Measurements from ENCODE around the gene KATNAL1.

Gene KATNAL1

GRCh38 chr13:30332456-30333143 lies 25.2 kb upstream of the KATNAL1 start:
- no peak for FAIRE-seq

DNA sequence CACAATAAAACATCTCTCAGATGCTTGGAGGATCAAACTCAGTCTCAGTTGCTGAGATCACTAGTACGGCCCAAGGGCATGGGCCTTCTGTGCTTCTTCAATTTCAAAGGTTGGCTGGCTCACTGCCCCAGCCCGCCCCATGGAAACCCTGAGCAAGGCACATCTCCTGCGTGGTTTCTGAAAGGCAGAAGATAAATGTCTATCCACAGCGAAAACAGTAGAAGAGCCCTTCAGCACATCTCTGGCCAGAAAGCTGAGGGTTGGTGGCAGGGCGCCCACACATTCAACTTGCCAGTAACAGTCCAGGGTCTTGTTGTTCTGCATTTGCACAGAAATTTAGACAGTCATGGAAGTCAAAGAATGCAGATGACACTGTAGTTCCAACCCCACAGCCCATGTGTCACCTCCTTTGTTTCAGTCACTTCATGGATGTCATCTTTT lies 24.0 kb upstream of the KATNAL1 start:
- FAIRE-seq: no peak

- FAIRE-seq: no peak
These were observed 21.7 kb upstream of the KATNAL1 start for GRCh38 chr13:30329009-30329585.

DNA sequence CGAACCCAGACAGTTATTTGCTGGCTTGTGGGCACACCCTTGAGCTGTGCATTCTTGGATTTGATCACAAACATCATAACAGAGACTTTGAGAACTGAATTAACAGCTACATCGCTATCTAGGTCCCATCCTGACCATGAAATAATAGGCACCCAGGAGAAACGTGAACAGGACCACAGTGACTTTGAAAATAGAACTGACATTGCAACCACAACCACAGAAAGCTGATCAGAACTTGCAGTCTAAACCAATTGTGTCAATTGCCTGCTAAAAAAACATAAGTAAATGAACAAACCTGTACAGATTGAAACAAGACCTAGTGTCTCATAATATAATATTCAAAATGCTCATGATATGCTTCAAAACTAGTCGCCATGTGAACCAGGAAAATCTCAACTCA lies 18.3 kb upstream of the KATNAL1 start:
- FAIRE-seq: no peak

DNA sequence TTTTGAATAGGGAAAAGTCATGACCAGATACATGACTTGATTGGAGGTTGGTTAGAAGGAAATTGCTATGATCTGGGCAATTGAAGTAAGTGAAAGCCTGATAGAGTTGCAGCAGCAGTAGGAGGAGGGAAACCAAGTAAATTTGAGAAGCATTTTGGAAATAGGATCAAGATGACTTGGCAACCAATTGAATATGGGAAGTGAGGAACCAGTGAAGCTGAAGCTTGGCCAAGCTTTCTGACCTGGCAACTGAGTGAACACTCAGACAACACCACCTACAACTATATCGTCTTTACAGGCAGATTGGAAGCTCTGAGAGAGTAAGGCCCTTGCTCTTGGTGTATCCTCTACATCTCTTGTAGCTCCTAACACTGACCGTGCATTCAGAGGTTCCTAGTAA lies 16.2 kb upstream of the KATNAL1 start:
- FAIRE-seq: no peak

DNA sequence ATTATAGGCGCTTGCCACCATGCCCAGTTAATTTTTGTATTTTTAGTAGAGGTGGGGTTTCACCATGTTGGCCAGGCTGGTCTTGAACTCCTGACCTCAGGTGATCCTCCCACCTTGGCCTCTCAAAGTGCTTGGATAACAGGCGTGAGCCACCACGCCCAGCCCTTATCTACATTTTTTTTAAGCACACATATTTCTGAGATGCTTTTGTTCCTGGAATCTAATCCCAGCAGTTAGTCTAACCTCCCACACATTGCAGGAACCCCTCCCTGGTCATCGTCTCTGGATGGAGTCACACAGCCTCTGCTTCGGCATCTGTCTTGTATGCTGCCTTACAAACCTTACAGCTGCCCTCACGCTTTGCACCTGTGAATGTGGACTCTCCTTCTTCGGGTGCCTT lies 15.1 kb upstream of the KATNAL1 start:
- FAIRE-seq: no peak

- no peak for FAIRE-seq
These were observed 13.9 kb upstream of the KATNAL1 start for GRCh38 chr13:30321256-30321655.

DNA sequence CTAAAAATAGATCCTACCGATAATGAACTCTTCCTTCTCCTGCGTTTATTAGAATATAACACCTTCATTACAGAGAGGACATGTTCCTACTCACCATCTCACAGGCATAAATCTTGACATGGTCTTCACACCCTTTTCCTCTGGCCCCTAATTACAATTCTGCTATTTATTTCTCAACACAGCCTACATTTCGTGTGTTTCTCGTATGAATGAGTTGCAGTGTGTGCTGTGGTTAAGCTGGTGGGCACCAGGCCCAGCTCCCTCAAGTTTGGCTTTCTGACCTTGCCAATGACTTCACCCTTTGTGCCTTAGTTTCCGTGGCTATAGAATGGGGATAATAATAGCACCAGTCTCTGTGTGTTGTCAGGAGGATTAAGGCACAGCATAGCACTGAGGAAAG lies 12.3 kb upstream of the KATNAL1 start:
- no peak for FAIRE-seq

DNA sequence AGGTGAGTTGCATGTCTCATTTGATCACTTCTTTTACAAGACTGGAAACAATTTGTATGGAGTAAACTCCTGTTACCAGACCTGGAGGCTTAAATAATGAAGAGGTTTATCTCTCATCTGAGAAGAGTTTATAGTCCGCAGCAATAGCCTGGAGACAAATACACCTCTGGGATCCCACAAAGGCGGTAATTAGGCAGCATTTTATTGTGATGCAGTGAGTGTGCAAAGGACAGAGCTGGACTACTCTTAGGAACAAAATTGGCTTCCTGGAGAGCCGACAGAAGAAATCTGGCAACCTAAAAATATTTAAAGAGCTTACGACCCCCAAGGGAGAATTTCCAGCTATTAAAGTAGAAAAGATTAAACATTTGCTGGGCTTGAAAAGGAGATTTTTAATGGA lies 11.8 kb upstream of the KATNAL1 start:
- no peak for FAIRE-seq

- no peak for FAIRE-seq
These were observed 10.7 kb upstream of the KATNAL1 start for GRCh38 chr13:30318026-30318425.

GRCh38 chr13:30314562-30314961 lies 7.2 kb upstream of the KATNAL1 start:
- FAIRE-seq: no peak

DNA sequence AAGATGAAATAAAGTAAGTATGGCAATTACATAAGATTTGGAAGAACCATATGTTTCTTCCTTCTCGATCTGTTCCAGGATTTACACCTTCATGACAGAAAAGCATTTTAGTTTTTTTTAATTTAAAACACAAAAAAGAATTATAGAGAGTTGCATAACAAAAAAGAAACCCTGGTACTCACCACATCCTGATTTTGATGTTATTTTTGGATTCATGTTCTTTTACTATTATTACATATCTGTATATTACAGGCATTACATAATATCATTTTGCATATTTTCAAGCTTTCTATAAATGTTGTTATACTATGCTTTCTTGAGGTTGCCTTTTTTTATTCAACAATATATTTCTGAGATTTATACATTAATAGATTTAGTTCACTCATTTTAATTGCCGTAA lies 6.7 kb upstream of the KATNAL1 start:
- no peak for FAIRE-seq

- FAIRE-seq: no peak
These were observed 6.0 kb upstream of the KATNAL1 start for GRCh38 chr13:30313311-30313710.

- no peak for FAIRE-seq
These were observed 5.6 kb upstream of the KATNAL1 start for GRCh38 chr13:30312904-30313303.

DNA sequence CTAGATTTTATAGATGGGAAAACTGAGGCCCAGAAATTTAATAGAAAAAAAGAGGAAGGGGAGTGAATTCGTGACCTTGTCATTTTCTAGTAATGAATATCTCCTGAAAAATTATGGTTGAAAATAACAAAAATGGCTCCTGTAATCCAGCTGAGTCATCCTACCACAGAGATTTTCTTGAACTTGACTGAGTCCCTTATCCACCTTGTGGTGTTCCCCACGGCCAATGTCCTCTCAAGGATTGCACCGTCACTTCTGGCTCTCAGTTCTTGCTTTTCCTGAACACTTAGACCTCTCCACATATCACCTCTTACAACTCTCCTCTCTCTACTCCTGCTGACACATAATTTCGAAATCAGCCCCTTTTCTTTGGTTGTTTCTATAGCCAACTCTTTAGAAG lies 1.2 kb upstream of the KATNAL1 start:
- no peak for FAIRE-seq

DNA sequence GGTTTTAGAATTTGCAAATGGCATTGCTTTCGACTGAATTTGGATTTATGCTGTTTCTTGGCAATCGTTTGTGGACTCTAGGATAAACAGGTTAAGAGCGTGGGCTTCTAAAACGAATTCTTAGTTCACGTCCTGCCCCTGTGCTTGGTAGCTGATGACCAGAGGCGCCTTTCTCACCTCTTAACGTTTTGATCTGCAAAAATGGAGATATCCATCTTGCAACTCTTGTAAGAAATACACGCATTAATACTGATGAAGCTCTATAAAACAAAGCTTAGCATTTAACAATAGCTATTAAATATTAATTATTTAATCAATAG lies 580 bp upstream of the KATNAL1 start:
- FAIRE-seq: no peak

- FAIRE-seq: no peak
These were observed 573 bp downstream of the KATNAL1 start for GRCh38 chr13:30306762-30307193.

DNA sequence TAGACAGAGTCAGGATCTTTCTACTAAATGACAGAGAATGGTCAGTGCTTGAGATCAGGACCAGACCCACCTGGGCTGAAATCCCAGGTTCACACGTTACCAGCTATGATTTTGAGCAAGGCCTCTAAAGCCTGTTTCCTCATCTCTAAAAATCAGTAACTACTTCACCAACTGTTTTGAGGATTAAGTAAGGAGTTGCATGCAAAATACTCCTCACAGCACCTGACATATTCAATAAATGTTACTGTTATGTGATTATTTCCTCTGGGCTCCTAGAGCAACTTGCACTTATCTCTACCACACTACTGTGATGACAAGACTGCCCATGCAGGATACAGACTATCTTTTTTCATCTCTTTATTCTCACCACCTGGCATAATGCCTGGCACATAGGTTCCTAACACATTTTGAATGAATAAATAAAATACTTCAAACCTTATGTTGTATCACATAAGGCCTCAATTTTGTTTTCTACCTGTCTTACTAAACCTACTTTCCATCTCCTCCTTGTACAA lies 1.8 kb downstream of the KATNAL1 start:
- no peak for FAIRE-seq

DNA sequence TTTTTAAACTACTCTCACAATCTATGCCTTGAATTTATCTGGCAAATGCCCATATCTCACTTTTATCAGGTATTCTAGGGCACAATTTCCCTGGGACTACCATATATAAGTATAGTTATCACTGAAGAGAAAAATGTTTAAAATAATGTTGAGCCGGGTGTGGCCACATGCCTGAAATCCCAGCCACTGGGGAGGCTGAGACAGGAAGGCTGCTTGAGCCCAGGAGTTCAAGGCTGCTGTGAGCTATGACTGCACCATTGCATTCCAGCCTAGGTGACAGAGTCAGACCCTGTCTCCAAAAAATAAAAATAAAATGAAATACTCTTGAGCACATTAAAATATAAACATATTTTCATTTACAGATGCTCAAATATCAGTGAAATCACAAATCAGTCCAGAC lies 4.1 kb downstream of the KATNAL1 start:
- no peak for FAIRE-seq

DNA sequence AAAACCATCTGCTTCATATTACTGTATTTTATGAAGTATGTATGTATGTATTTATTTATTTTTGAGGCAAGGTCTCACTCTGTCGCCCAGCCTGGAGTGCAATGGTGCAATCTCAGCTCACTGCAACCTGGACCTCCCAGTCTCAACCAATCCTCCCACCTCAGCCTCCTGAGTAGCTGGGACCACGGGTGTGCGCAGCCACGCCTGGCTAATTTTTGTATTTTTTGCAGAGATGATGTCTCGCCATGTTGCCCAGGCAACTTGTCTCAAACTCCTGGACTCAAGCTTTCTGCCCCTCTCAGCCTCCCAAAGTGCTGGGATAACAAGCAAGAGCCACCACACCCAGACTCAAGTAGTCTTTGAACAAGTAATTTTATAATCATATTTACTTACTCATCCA lies 5.5 kb downstream of the KATNAL1 start:
- no peak for FAIRE-seq

DNA sequence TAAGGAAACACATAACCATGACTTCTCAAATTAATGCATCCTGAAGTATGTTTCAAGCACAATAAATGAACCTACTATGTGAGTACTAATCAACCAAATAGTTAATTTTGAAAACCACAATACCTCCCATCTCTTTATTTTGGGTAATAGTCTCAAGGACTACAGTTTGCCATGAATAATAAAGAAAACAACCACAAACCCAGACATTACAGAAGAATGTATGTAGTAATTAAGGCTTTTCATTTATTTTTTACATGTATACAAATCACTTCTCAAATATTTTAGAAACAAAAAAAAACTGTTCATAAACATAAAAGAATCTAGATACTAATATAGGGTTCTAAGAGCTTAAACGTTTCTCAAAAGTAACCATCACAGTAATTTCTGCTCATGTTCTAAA lies 6.8 kb downstream of the KATNAL1 start:
- no peak for FAIRE-seq

GRCh38 chr13:30299786-30300185 lies 7.6 kb downstream of the KATNAL1 start:
- FAIRE-seq: no peak

- no peak for FAIRE-seq
These were observed 12.2 kb downstream of the KATNAL1 start for GRCh38 chr13:30295116-30295515.

GRCh38 chr13:30294004-30294403 lies 13.3 kb downstream of the KATNAL1 start:
- FAIRE-seq: no peak

GRCh38 chr13:30292325-30292724 lies 15.0 kb downstream of the KATNAL1 start:
- FAIRE-seq: no peak
